HepG2 (cell line): Measurements from ENCODE around the gene WDR26. TPM values are rescaled to one million over a fixed set of nuclear protein-coding genes. Genes with fewer than 3 reads are reported as not detected.

Experiments
- ATAC-seq: fragments of 200-7000 bp; cut with Tn5 transposase; 3 replicates; pipeline ENCODE4 v1.9.1; 2020; ENCODE audit warnings: mild to moderate bottlenecking, moderate library complexity
- BruUV-seq: library from RNA; stranded (reverse); fragments of 400-500 nt; replicated peaks from 2 replicates; lab custom pipeline; 2021; lab: Mats Ljungman, UMichigan
- CTCF ChIA-PET: fragments of 300-600 bp; formaldehyde crosslinking; extraction: SDS; loops from one replicate; lab custom pipeline; 2021; ENCODE audit warnings: low total read pairs, inconsistent platforms, low intra/inter-chr PET ratio; lab: Yijun Ruan, JAX
- POLR2A ChIA-PET: fragments of 350-600 bp; sonication (Branson Sonifier 250); formaldehyde crosslinking; loops from one replicate; lab custom pipeline; 2020; ENCODE audit warnings: antibody characterized with exemption, inconsistent platforms; lab: Yijun Ruan, JAX
- DNase-seq: peaks from one replicate; pipeline ENCODE4 v3.0.0-alpha.2; 2015; ENCODE audit warnings: low spot score
- FAIRE-seq: peaks from 3 replicates; lab custom pipeline; 2011; peaks lifted over from hg19 to GRCh38; lab: Jason Lieb, UNC
- H2AFZ ChIP-seq: one replicate; pipeline ENCODE4 v1.6.1; 2011; ENCODE audit warnings: low read length, inconsistent platforms
- H3K27ac ChIP-seq: fragments of 300-600 bp; 3 replicates; pipeline ENCODE4 v1.8.0; 2011; ENCODE audit warnings: mixed run types, mild to moderate bottlenecking, mixed read lengths, low read length, inconsistent platforms; ENCODE audit not compliant: insufficient read depth; ENCODE audit errors: extremely low read length
- H3K27me3 ChIP-seq, 2 experiments: fragments of 200-600 bp in 1 of 2; 2 replicates in 1 of 2; 3 replicates in 1 of 2; pipeline versions ENCODE4 v1.6.0 to v1.8.0; 2011; ENCODE audit warnings: low read length in 2 of 2, mild to moderate bottlenecking in 2 of 2, moderate library complexity in 2 of 2, inconsistent platforms in 1 of 2; ENCODE audit not compliant: insufficient read depth in 2 of 2, control insufficient read depth in 1 of 2
- H3K36me3 ChIP-seq, 2 experiments: fragments of 200-600 bp in 1 of 2; replicated peaks in 1 of 2; 2 replicates in 1 of 2; 3 replicates in 1 of 2; pipeline versions ENCODE4 v1.5.1 to v1.8.0; 2011; ENCODE audit warnings: low read length in 2 of 2, inconsistent platforms in 1 of 2; ENCODE audit not compliant: insufficient read depth in 2 of 2, control insufficient read depth in 1 of 2
- H3K4me1 ChIP-seq: 2 replicates; pipeline ENCODE4 v1.5.1; 2012; ENCODE audit warnings: low read length, inconsistent platforms; ENCODE audit not compliant: insufficient read depth
- H3K4me2 ChIP-seq: 2 replicates; pipeline ENCODE4 v1.6.0; 2011; ENCODE audit warnings: low read depth, low read length, inconsistent platforms
- H3K4me3 ChIP-seq, 3 experiments: fragments of 200-600 bp in 1 of 3; sonication (generic), shearing (Covaris generic) in 1 of 3; replicated peaks in 1 of 3; 2 replicates each; pipeline ENCODE4 v1.5.1; 2011 to 2016; ENCODE audit warnings: low read length in 3 of 3, inconsistent platforms in 2 of 3, low read depth in 2 of 3, mild to moderate bottlenecking in 2 of 3, control low read depth in 1 of 3, mixed read lengths in 1 of 3; ENCODE audit not compliant: insufficient read depth in 1 of 3
- H3K79me2 ChIP-seq: one replicate; pipeline ENCODE4 v1.6.1; 2011; ENCODE audit warnings: low read length, inconsistent platforms; ENCODE audit not compliant: insufficient read depth
- H3K9ac ChIP-seq: 2 replicates; pipeline ENCODE4 v1.6.0; 2011; ENCODE audit warnings: mild to moderate bottlenecking, low read depth, low read length, inconsistent platforms; ENCODE audit not compliant: insufficient read depth
- H3K9me3 ChIP-seq: 2 replicates; pipeline ENCODE4 v1.5.1; 2012; ENCODE audit warnings: mild to moderate bottlenecking, low read length
- H4K20me1 ChIP-seq: 2 replicates; pipeline ENCODE4 v1.6.0; 2011; ENCODE audit warnings: inconsistent platforms, mild to moderate bottlenecking, low read length, moderate library complexity; ENCODE audit not compliant: insufficient read depth
- AGO2 ChIP-seq: fragments of 200-400 bp; formaldehyde crosslinking; optimal IDR thresholded peaks from 2 replicates; pipeline ENCODE3; 2017; ENCODE audit warnings: mild to moderate bottlenecking, low read depth, low read length, moderate library complexity
- HOXA7 ChIP-seq: sonication (generic); formaldehyde crosslinking; IDR thresholded peaks from 2 replicates; pipeline ENCODE4 v1.8.1; 2022; ENCODE audit warnings: mild to moderate bottlenecking, missing genetic modification reagents, moderate library complexity
- NFE2L2 ChIP-seq: fragments of 150-350 bp; IDR thresholded peaks from 2 replicates; pipeline ENCODE4 v1.6.1; 2014; ENCODE audit warnings: low read length
- RFXAP ChIP-seq: sonication (generic); formaldehyde crosslinking; IDR thresholded peaks from 2 replicates; pipeline ENCODE4 v1.4.0; 2020; ENCODE audit warnings: missing genetic modification reagents, borderline replicate concordance
- THRA ChIP-seq: sonication (generic); formaldehyde crosslinking; IDR thresholded peaks from 2 replicates; pipeline ENCODE4 v1.4.0; 2020; ENCODE audit warnings: missing genetic modification reagents, borderline replicate concordance
- WGBS: methylation state at CpG from one replicate; pipeline ENCODE4 v1.1.6; 2017; ENCODE audit warnings: low lambda C conversion rate; 5-methylcytosine and 5-hydroxymethylcytosine counted together
- in situ Hi-C: cut with HindIII; loops from 2 replicates; pipeline ENCODE4 v1.10.0; 2017; ENCODE audit warnings: low pct_unique_long_range_greater_than_20kb; ENCODE audit not compliant: extremely low pct_ligation_motif_present
- intact Hi-C: fragments of 100-400 bp; cut with micrococcal nuclease; formaldehyde crosslinking; loops from one replicate; pipeline ENCODE4 v1.10.0; 2022; ENCODE audit not compliant: unreplicated experiment
- polyA plus RNA-seq, 8 experiments: library from polyadenylated mRNA; depleted of rRNA in 3 of 8; stranded (reverse) in 7 of 8; unstranded in 1 of 8; fragments of >200 nt; fragmentation: Illumina TruSeq in 4 of 8; extraction: Trizol in 4 of 8; gene quantifications; 2 replicates each; pipeline versions ENCODE4 v1.2.1 to v1.2.3, GENCODE V29; 2011 to 2016; ENCODE audit warnings: low read depth in 4 of 8, missing spikeins in 1 of 8, mixed read lengths in 1 of 8; ENCODE audit not compliant: insufficient read depth in 1 of 8
- total RNA-seq, 5 experiments: library from RNA; depleted of rRNA; stranded (reverse); fragments of >200 nt; fragmentation: Illumina TruSeq; extraction: Trizol; gene quantifications; 2 replicates each; pipeline ENCODE4 v1.2.3, GENCODE V29; 2016; ENCODE audit warnings: low read depth in 1 of 5
- TF ChIP-seq, protein P1 (sequence below): IDR thresholded peaks from 2 replicates; pipeline ENCODE4 v1.6.1; 2016; ENCODE audit warnings: missing genetic modification reagents, missing compliant biosample characterization
- TF ChIP-seq, protein P2 (sequence below), 2 experiments: sonication (generic) in 1 of 2; formaldehyde crosslinking in 1 of 2; IDR thresholded peaks; 2 replicates each; pipeline versions ENCODE4 v1.5.1 to v1.6.1; 2011 to 2020; ENCODE audit warnings: borderline replicate concordance in 1 of 2, low read depth in 1 of 2, low read length in 1 of 2, mild to moderate bottlenecking in 1 of 2, missing genetic modification reagents in 1 of 2, moderate library complexity in 1 of 2

WDR26 gene
- total and polyA plus RNA-seq, 2 of the 13 experiments (the other 11 are each of a cell fraction or from before 2014, with no cell fraction given): 13.2 to 23.7 TPM

GRCh38 chr1:224408294-224408590 is 26.4 kb downstream of the WDR26 start:
- H3K4me1 ChIP-seq: no peaks in the 10 kb centered on the region
- no peak overlapping the region for H3K27ac ChIP-seq
- no peaks in the 10 kb centered on the region for H4K20me1 ChIP-seq
- ATAC-seq: no peak
- ChIA-PET CTCF (no interaction called here), POLR2A (no interaction called here)
- TSS peak; percentile 12 for BruUV-seq
- no peak overlapping the region for H3K9ac ChIP-seq
- in situ Hi-C loops: no loop called here
- peaks cover 11 to 60% of the 10 kb centered on the region in 2 experiments for H3K36me3 ChIP-seq
- no peaks in the 10 kb centered on the region for H3K79me2 ChIP-seq
- H3K27me3 ChIP-seq: no peaks in the 10 kb centered on the region
- no peak for DNase-seq
- no peak overlapping the region for H2AFZ ChIP-seq
- no peak for FAIRE-seq
- H3K4me3 ChIP-seq: no peak overlapping the region
- WGBS: 100% methylated on average over 1 of the region's 1 CpG
- intact Hi-C loops: no loop called here
- TF ChIP-seq, protein P1, sequence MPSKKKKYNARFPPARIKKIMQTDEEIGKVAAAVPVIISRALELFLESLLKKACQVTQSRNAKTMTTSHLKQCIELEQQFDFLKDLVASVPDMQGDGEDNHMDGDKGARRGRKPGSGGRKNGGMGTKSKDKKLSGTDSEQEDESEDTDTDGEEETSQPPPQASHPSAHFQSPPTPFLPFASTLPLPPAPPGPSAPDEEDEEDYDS: no peak
- no peak for TF ChIP-seq NFE2L2
- TF ChIP-seq RFXAP (CRISPR knock-in tag): no peak
- TF ChIP-seq AGO2: no peak
- no peak for TF ChIP-seq THRA
- no peak for TF ChIP-seq HOXA7 (CRISPR knock-in tag)
- TF ChIP-seq, protein P2, sequence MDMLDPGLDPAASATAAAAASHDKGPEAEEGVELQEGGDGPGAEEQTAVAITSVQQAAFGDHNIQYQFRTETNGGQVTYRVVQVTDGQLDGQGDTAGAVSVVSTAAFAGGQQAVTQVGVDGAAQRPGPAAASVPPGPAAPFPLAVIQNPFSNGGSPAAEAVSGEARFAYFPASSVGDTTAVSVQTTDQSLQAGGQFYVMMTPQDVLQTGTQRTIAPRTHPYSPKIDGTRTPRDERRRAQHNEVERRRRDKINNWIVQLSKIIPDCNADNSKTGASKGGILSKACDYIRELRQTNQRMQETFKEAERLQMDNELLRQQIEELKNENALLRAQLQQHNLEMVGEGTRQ (IDR thresholded peaks at IDR 0.05; ENCODE audit: low read depth, low read length): no peak
- TF ChIP-seq, protein P2 (CRISPR knock-in tag; IDR thresholded peaks at IDR 0.05; ENCODE audit: borderline replicate concordance): no peak
- H3K4me2 ChIP-seq: no peak overlapping the region
- H3K9me3 ChIP-seq: no peaks in the 10 kb centered on the region
